HEK293T (cell line): Measurements from ENCODE around the gene CAMKMT.

Experiments used
- BHLHE40 ChIP-seq: fragments of 450-650 bp; IDR thresholded peaks from 2 replicates; pipeline ENCODE4 v1.6.1; 2016; ENCODE audit warnings: mild to moderate bottlenecking, moderate library complexity, borderline replicate concordance
- FOXM1 ChIP-seq: fragments of 450-650 bp; IDR thresholded peaks from 2 replicates; pipeline ENCODE4 v1.6.1; 2017; ENCODE audit warnings: mild to moderate bottlenecking, borderline replicate concordance
- NFRKB ChIP-seq: fragments of 450-650 bp; IDR thresholded peaks from 2 replicates; pipeline ENCODE4 v1.6.1; 2016; ENCODE audit warnings: mild to moderate bottlenecking, moderate library complexity
- ZNF384 ChIP-seq: fragments of 450-650 bp; IDR thresholded peaks from 2 replicates; pipeline ENCODE4 v1.6.1; 2016

DNA sequence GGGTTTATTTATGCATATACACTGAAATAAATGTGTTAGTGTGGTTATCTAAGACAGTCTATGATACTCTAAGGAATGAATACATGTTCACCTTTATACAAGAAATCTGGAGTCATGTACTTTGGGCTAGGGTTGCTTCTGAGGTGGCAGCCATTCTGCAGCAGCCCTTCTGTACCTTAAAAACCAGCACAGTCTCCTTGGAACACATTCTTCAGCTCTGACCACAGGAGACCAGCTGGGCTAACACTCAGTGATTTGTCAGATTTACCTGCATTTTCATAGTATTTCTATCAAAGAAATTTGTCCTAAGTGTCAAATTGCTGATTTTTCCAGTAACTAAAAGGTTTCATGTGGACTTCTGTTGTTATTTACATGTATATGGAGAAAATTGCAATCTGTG lies 167.7 kb downstream of the CAMKMT start:
- no peak for TF ChIP-seq ZNF384
- TF ChIP-seq BHLHE40: no peak
- TF ChIP-seq FOXM1: no peak
- TF ChIP-seq NFRKB: no peak
